OCI-LY3 (cell line): ENCODE data around the gene PGAM2.

ENCODE experiments used
- H2AFZ ChIP-seq: fragments of 200-600, 300-600 bp; shearing (Covaris generic); 2 replicates; pipeline ENCODE4 v1.6.0; 2014; ENCODE audit warnings: antibody characterized with exemption, low read depth, low read length
- H3K27ac ChIP-seq: fragments of 200-600, 300-600 bp; sonication (generic); 2 replicates; pipeline ENCODE4 v1.5.1; 2014; ENCODE audit warnings: mild to moderate bottlenecking, low read length, moderate library complexity, mixed read lengths
- H3K27me3 ChIP-seq: fragments of 200-600, 300-600 bp; sonication (generic); 2 replicates; pipeline ENCODE4 v1.6.1; 2014; ENCODE audit warnings: low read depth, low read length, mixed read lengths
- H3K36me3 ChIP-seq: fragments of 200-600, 300-600 bp; sonication (generic); replicated peaks from 2 replicates; pipeline ENCODE3; 2014; ENCODE audit warnings: low read depth, low read length, mixed read lengths
- H3K4me1 ChIP-seq: fragments of 300-600, 200-600 bp; sonication (generic); 2 replicates; pipeline ENCODE4 v1.6.1; 2014; ENCODE audit warnings: low read length, mixed read lengths
- H3K4me2 ChIP-seq: fragments of 200-600, 300-600 bp; sonication (generic); 2 replicates; pipeline ENCODE4 v1.6.1; 2014; ENCODE audit warnings: low read length, mixed read lengths
- H3K4me3 ChIP-seq: fragments of 300-600, 200-600 bp; sonication (generic); 2 replicates; pipeline ENCODE4 v1.5.1; 2014; ENCODE audit warnings: antibody characterized with exemption, mild to moderate bottlenecking, low read length, moderate library complexity
- H3K79me2 ChIP-seq: fragments of 300-600, 200-600 bp; shearing (Covaris generic); 2 replicates; pipeline ENCODE4 v1.6.1; 2014; ENCODE audit warnings: mild to moderate bottlenecking, low read length, mixed read lengths
- H3K9ac ChIP-seq: fragments of 300-600, 200-600 bp; shearing (Covaris generic); 2 replicates; pipeline ENCODE4 v1.6.0; 2014; ENCODE audit warnings: mild to moderate bottlenecking, low read length, moderate library complexity
- H3K9me3 ChIP-seq: fragments of 200-600, 300-600 bp; shearing (Covaris generic); 2 replicates; pipeline ENCODE4 v1.6.1; 2014; ENCODE audit warnings: low read length, mixed read lengths; ENCODE audit not compliant: insufficient read depth
- H4K20me1 ChIP-seq: fragments of 200-600, 300-600 bp; sonication (generic); 2 replicates; pipeline ENCODE4 v1.6.1; 2016; ENCODE audit warnings: low read length, mixed read lengths; ENCODE audit not compliant: insufficient read depth
- CTCF ChIP-seq: fragments of 200-600, 300-600 bp; sonication (generic); IDR thresholded peaks from 2 replicates; pipeline ENCODE4 v1.5.1; 2014; ENCODE audit warnings: antibody characterized with exemption, low read length, low read depth
- EZH2phosphoT487 ChIP-seq: fragments of 200-600 bp; shearing (Covaris generic); IDR thresholded peaks from 2 replicates; pipeline ENCODE4 v1.6.1; 2018; ENCODE audit warnings: antibody characterized with exemption, mixed run types, low read depth

The PGAM2 gene

GRCh38 chr7:44096326-44096881 lies 31.0 kb upstream of the PGAM2 start:
- Histone ChIP-seq H3K4me1 (peaks cover 38% of the 10 kb centered on the region), H3K9ac (no peak overlapping the region), H2AFZ (no peak overlapping the region), H3K27me3 (no peaks in the 10 kb centered on the region), H3K4me3 (no peak overlapping the region), H3K36me3 (no peaks in the 10 kb centered on the region), H3K27ac (no peak overlapping the region), H4K20me1 (no peaks in the 10 kb centered on the region), H3K4me2 (no peak overlapping the region), H3K79me2 (no peaks in the 10 kb centered on the region), H3K9me3 (no peaks in the 10 kb centered on the region)
- no peak; the same call in 1 of the 2 replicates for TF ChIP-seq CTCF

GRCh38 chr7:44095781-44096180 lies 30.4 kb upstream of the PGAM2 start:
- H3K9me3 ChIP-seq: no peaks in the 10 kb centered on the region
- no peaks in the 10 kb centered on the region for H3K79me2 ChIP-seq
- no peaks in the 10 kb centered on the region for H3K27me3 ChIP-seq
- no peak overlapping the region for H2AFZ ChIP-seq
- no peak overlapping the region for H3K4me2 ChIP-seq
- H3K27ac ChIP-seq: no peak overlapping the region
- TF ChIP-seq EZH2phosphoT487 (no peak), CTCF (no peak)
- no peaks in the 10 kb centered on the region for H3K36me3 ChIP-seq
- H3K4me1 ChIP-seq: peaks cover 32% of the 10 kb centered on the region
- H3K4me3 ChIP-seq: no peak overlapping the region
- H4K20me1 ChIP-seq: no peaks in the 10 kb centered on the region
- no peak overlapping the region for H3K9ac ChIP-seq

- no peaks in the 10 kb centered on the region for H3K36me3 ChIP-seq
- no peak overlapping the region for H2AFZ ChIP-seq
- H3K9me3 ChIP-seq: no peaks in the 10 kb centered on the region
- peaks cover 27% of the 10 kb centered on the region for H3K4me1 ChIP-seq
- no peaks in the 10 kb centered on the region for H3K27me3 ChIP-seq
- no peak overlapping the region for H3K9ac ChIP-seq
- no peaks in the 10 kb centered on the region for H4K20me1 ChIP-seq
- H3K79me2 ChIP-seq: no peaks in the 10 kb centered on the region
- H3K4me3 ChIP-seq: no peak overlapping the region
- TF ChIP-seq CTCF: no peak
- no peak for TF ChIP-seq EZH2phosphoT487
- no peak overlapping the region for H3K27ac ChIP-seq
- no peak overlapping the region for H3K4me2 ChIP-seq
These were observed 29.7 kb upstream of the PGAM2 start for GRCh38 chr7:44094883-44095592.

GRCh38 chr7:44094365-44094764 lies 29.0 kb upstream of the PGAM2 start:
- no peaks in the 10 kb centered on the region for H3K36me3 ChIP-seq
- no peaks in the 10 kb centered on the region for H3K79me2 ChIP-seq
- no peaks in the 10 kb centered on the region for H4K20me1 ChIP-seq
- H3K27me3 ChIP-seq: no peaks in the 10 kb centered on the region
- no peak overlapping the region for H3K9ac ChIP-seq
- no peak overlapping the region for H3K27ac ChIP-seq
- H3K4me1 ChIP-seq: peaks cover 27% of the 10 kb centered on the region
- TF ChIP-seq CTCF (no peak), EZH2phosphoT487 (no peak)
- H2AFZ ChIP-seq: no peak overlapping the region
- no peak overlapping the region for H3K4me2 ChIP-seq
- H3K4me3 ChIP-seq: no peak overlapping the region
- no peaks in the 10 kb centered on the region for H3K9me3 ChIP-seq
